Measurements from ENCODE around the gene ZNF579. TPM values are rescaled to one million over a fixed set of nuclear protein-coding genes. Genes with fewer than 3 reads are reported as not detected.

ZNF579 gene
- total and polyA plus RNA-seq, 7 experiments from 2014 or later = 0.50 to 11.0 (median 6.1) TPM

GRCh38 chr19:55603115-55603514, 22.5 kb upstream of the ZNF579 start:
- ChIA-PET POLR2A (interaction anchor here (0.6 to 6.9 kb wide), 3 partner anchors 22 to 1232 kb away, joined by 3 to 76 read pairs (median 7); partner anchors contain the start of genes NAT14 and ZNF784), CTCF (no interaction called here)
- peaks cover 0 to 3% (median 0%) of the 10 kb centered on the region in 5 donors for H3K27me3 Mint-ChIP-seq

GRCh38 chr19:55602104-55603001, 21.7 kb upstream of the ZNF579 start:
- ChIA-PET CTCF (interaction anchor here (0.6 kb wide), 1 partner anchor 19 kb away, joined by 3 read pairs; no protein-coding TSS in a partner anchor), POLR2A (interaction anchor here (0.7 to 3.3 kb wide), 2 partner anchors 27 to 37 kb away, joined by 3 to 12 read pairs; no protein-coding TSS in a partner anchor)
- H3K4me3 Mint-ChIP-seq = peak overlapping the region in 5 of 10 donors; percentile 65 to 90 (median 87)
- H3K9me3 ChIP-seq (ENCODE audit: control insufficient read depth in 2 of 3, low read length in 3 of 3) = no peaks in the 10 kb centered on the region
- no peak for ATAC-seq
- H3K27me3 Mint-ChIP-seq = peaks cover 0 to 3% (median 0%) of the 10 kb centered on the region in 5 donors
- H3K27me3 ChIP-seq (ENCODE audit: control insufficient read depth in 2 of 2, insufficient read depth in 2 of 2, low read length in 2 of 2) = no peaks in the 10 kb centered on the region
- no peak overlapping the region for H3K4me3 ChIP-seq (ENCODE audit: low read length)
- H3K36me3 Mint-ChIP-seq = peaks cover 0 to 15% (median 6%) of the 10 kb centered on the region in 5 donors
- no peak overlapping the region for H3K27ac ChIP-seq (ENCODE audit: low read depth, low read length)
- H3K9me3 Mint-ChIP-seq = peaks cover 0 to 4% (median 0%) of the 10 kb centered on the region in 11 donors
- H3K4me1 Mint-ChIP-seq = peaks cover 30 to 53% (median 49%) of the 10 kb centered on the region in 7 donors
- peaks cover 0 to 15% (median 0%) of the 10 kb centered on the region in 3 experiments for H3K36me3 ChIP-seq (ENCODE audit: control insufficient read depth in 2 of 3, insufficient read depth in 3 of 3, low read length in 3 of 3)
- intact Hi-C loops (cut with micrococcal nuclease) = no loop called here
- DNase-seq = no peak
- H3K4me1 ChIP-seq (ENCODE audit: control insufficient read depth in 2 of 2, insufficient read depth in 2 of 2, low read length in 2 of 2) = peaks cover 7 to 24% of the 10 kb centered on the region in 2 donors
- peak overlapping the region in 5 of 9 donors; percentile 83 to 91 (median 87) for H3K27ac Mint-ChIP-seq

More at GRCh38 chr19:55603115-55603514, 22.5 kb upstream of the ZNF579 start:
- intact Hi-C loops (cut with micrococcal nuclease) = no loop called here
- H3K27ac Mint-ChIP-seq = peak overlapping the region in 6 of 9 donors; percentile 9 to 72 (median 46)
- peaks cover 36 to 60% (median 55%) of the 10 kb centered on the region in 7 donors for H3K4me1 Mint-ChIP-seq
- H3K4me1 ChIP-seq (ENCODE audit: control insufficient read depth in 2 of 2, insufficient read depth in 2 of 2, low read length in 2 of 2) = peaks cover 7 to 24% of the 10 kb centered on the region in 2 donors
- H3K27ac ChIP-seq (ENCODE audit: low read depth, low read length) = no peak overlapping the region
- ATAC-seq (no peak), DNase-seq (no peak)
- H3K9me3 ChIP-seq (ENCODE audit: control insufficient read depth in 2 of 3, low read length in 3 of 3) = no peaks in the 10 kb centered on the region
- H3K4me3 Mint-ChIP-seq = peak overlapping the region in 6 of 10 donors; percentile 40 to 94 (median 65)
- peaks cover 0 to 8% (median 0%) of the 10 kb centered on the region in 3 experiments for H3K36me3 ChIP-seq (ENCODE audit: control insufficient read depth in 2 of 3, insufficient read depth in 3 of 3, low read length in 3 of 3)
- H3K4me3 ChIP-seq (ENCODE audit: low read length) = no peak overlapping the region
- peaks cover 0 to 17% (median 6%) of the 10 kb centered on the region in 5 donors for H3K36me3 Mint-ChIP-seq
- no peaks in the 10 kb centered on the region for H3K27me3 ChIP-seq (ENCODE audit: control insufficient read depth in 2 of 2, insufficient read depth in 2 of 2, low read length in 2 of 2)
- H3K9me3 Mint-ChIP-seq = peaks cover 0 to 4% (median 0%) of the 10 kb centered on the region in 11 donors

- H3K4me1 Mint-ChIP-seq = peaks cover 24 to 41% (median 36%) of the 10 kb centered on the region in 7 donors
- Histone ChIP-seq H3K9me3 (ENCODE audit: control insufficient read depth in 2 of 3, low read length in 3 of 3) (no peaks in the 10 kb centered on the region), H3K27me3 (ENCODE audit: control insufficient read depth in 2 of 2, insufficient read depth in 2 of 2, low read length in 2 of 2) (no peaks in the 10 kb centered on the region), H3K36me3 (ENCODE audit: control insufficient read depth in 2 of 3, insufficient read depth in 3 of 3, low read length in 3 of 3) (peaks cover 0 to 26% (median 0%) of the 10 kb centered on the region in 3 experiments), H3K4me1 (ENCODE audit: control insufficient read depth in 2 of 2, insufficient read depth in 2 of 2, low read length in 2 of 2) (peaks cover 0 to 17% of the 10 kb centered on the region in 2 donors), H3K4me3 (ENCODE audit: low read length) (peak overlapping the region; percentile 63), H3K27ac (ENCODE audit: low read depth, low read length) (peak overlapping the region; percentile 93)
- ChIA-PET CTCF (no interaction called here), POLR2A (interaction anchor here (0.7 to 3.4 kb wide), 6 partner anchors 17 to 53 kb away, joined by 3 to 35 read pairs (median 8); partner anchors contain the start of genes ZNF581 and ZNF784)
- peaks cover 0 to 3% (median 0%) of the 10 kb centered on the region in 5 donors for H3K27me3 Mint-ChIP-seq
- no peak for ATAC-seq
- peaks cover 0 to 5% (median 0%) of the 10 kb centered on the region in 11 donors for H3K9me3 Mint-ChIP-seq
- no peak for DNase-seq
- H3K27ac Mint-ChIP-seq = peak overlapping the region; percentile 70 to 94 (median 87)
- peak overlapping the region; percentile 76 to 91 (median 87) for H3K4me3 Mint-ChIP-seq
- peaks cover 0 to 19% (median 9%) of the 10 kb centered on the region in 5 donors for H3K36me3 Mint-ChIP-seq
- intact Hi-C loops (cut with micrococcal nuclease) = no loop called here
These were observed 20.4 kb upstream of the ZNF579 start for GRCh38 chr19:55601084-55601483.

GRCh38 chr19:55600662-55601028, 20.0 kb upstream of the ZNF579 start:
- peaks cover 0 to 17% of the 10 kb centered on the region in 2 donors for H3K4me1 ChIP-seq (ENCODE audit: control insufficient read depth in 2 of 2, insufficient read depth in 2 of 2, low read length in 2 of 2)
- H3K27ac Mint-ChIP-seq = peak overlapping the region; percentile 70 to 94 (median 87)
- DNase-seq (no peak), ATAC-seq (no peak)
- H3K36me3 ChIP-seq (ENCODE audit: control insufficient read depth in 2 of 3, insufficient read depth in 3 of 3, low read length in 3 of 3) = peaks cover 0 to 31% (median 0%) of the 10 kb centered on the region in 3 experiments
- H3K4me3 Mint-ChIP-seq = peak overlapping the region; percentile 76 to 91 (median 87)
- H3K27me3 Mint-ChIP-seq = no peaks in the 10 kb centered on the region
- H3K9me3 ChIP-seq (ENCODE audit: control insufficient read depth in 2 of 3, low read length in 3 of 3) = no peaks in the 10 kb centered on the region
- peak overlapping the region; percentile 63 for H3K4me3 ChIP-seq (ENCODE audit: low read length)
- H3K36me3 Mint-ChIP-seq = peaks cover 3 to 24% (median 14%) of the 10 kb centered on the region in 5 donors
- ChIA-PET POLR2A (interaction anchor here (0.7 to 3.4 kb wide), 8 partner anchors 18 to 124 kb away, joined by 3 to 35 read pairs (median 14); partner anchors contain the start of genes ZNF581, ZNF628 and ZNF784), CTCF (no interaction called here)
- H3K27me3 ChIP-seq (ENCODE audit: control insufficient read depth in 2 of 2, insufficient read depth in 2 of 2, low read length in 2 of 2) = no peaks in the 10 kb centered on the region
- peaks cover 22 to 38% (median 33%) of the 10 kb centered on the region in 7 donors for H3K4me1 Mint-ChIP-seq
- H3K9me3 Mint-ChIP-seq = peaks cover 0 to 7% (median 0%) of the 10 kb centered on the region in 11 donors
- intact Hi-C loops (cut with micrococcal nuclease) = loop anchor here in 1 of 2 donors (1.0 kb wide), 1 partner anchor 261 kb away; the partner anchor contains the start of gene KMT5C
- H3K27ac ChIP-seq (ENCODE audit: low read depth, low read length) = peak overlapping the region; percentile 93

GRCh38 chr19:55599842-55600661, 19.4 kb upstream of the ZNF579 start, which contains the start of gene ZNF524:
ZNF524 (plus strand) TSS chr19:55600288; CDS start chr19:55602113, 1,825 bp downstream.
- peak within 1 kb of the TSS; percentile 97 to 100 (median 99) for H3K27ac Mint-ChIP-seq
- peaks cover 0 to 7% (median 0%) of the 10 kb centered on the region in 11 donors for H3K9me3 Mint-ChIP-seq
- peaks cover 22 to 38% (median 33%) of the 10 kb centered on the region in 7 donors for H3K4me1 Mint-ChIP-seq
- ChIA-PET CTCF (interaction anchor here (0.6 to 1.6 kb wide), 5 partner anchors 14 to 55 kb away, joined by 4 to 8 read pairs (median 4); partner anchors contain the start of genes U2AF2 and ZNF784), POLR2A (interaction anchor here (0.6 to 3.4 kb wide), 25 partner anchors 12 to 1410 kb away, joined by 3 to 44 read pairs (median 6); partner anchors contain the start of genes KMT5C, LENG8, PPP6R1 and U2AF2)
- intact Hi-C loops (cut with micrococcal nuclease) = loop anchor here (1.0 kb wide), 18 partner anchors 13 to 1410 kb away; partner anchors contain the start of genes EPN1 (in 2 of the 2), KMT5C (in 2 of the 2), PPP1R12C (in 2 of the 2) and PPP6R1 (in 2 of the 2)
- H3K4me3 Mint-ChIP-seq = peak within 1 kb of the TSS; percentile 90 to 100 (median 99)
- Histone ChIP-seq H3K27ac (ENCODE audit: low read depth, low read length) (peak within 1 kb of the TSS; percentile 93), H3K9me3 (ENCODE audit: control insufficient read depth in 2 of 3, low read length in 3 of 3) (no peaks in the 10 kb centered on the region), H3K36me3 (ENCODE audit: control insufficient read depth in 2 of 3, insufficient read depth in 3 of 3, low read length in 3 of 3) (peaks cover 0 to 37% (median 0%) of the 10 kb centered on the region in 3 experiments), H3K4me1 (ENCODE audit: control insufficient read depth in 2 of 2, insufficient read depth in 2 of 2, low read length in 2 of 2) (peaks cover 0 to 17% of the 10 kb centered on the region in 2 donors), H3K4me3 (ENCODE audit: low read length) (peak within 1 kb of the TSS; percentile 93), H3K27me3 (ENCODE audit: control insufficient read depth in 2 of 2, insufficient read depth in 2 of 2, low read length in 2 of 2) (no peaks in the 10 kb centered on the region)
- peak; percentile 74 to 93 (median 90) for DNase-seq
- peak; percentile 70 for ATAC-seq
- H3K36me3 Mint-ChIP-seq = peaks cover 9 to 30% (median 19%) of the 10 kb centered on the region in 5 donors
- no peaks in the 10 kb centered on the region for H3K27me3 Mint-ChIP-seq
